H9 (cell line): Measurements from ENCODE around the gene HNF1B. TPM values are rescaled to one million over a fixed set of nuclear protein-coding genes. Genes with fewer than 3 reads are reported as not detected.

Experiments used
- DNase-seq: peaks from one replicate; pipeline ENCODE4 v3.0.0-alpha.2; 2017
- H2AFZ ChIP-seq: one replicate; pipeline ENCODE4 v1.6.1; 2013; ENCODE audit warnings: mild to moderate bottlenecking, low read length, control low read depth, moderate library complexity
- H2AK5ac ChIP-seq: 2 replicates; pipeline ENCODE4 v1.6.1; 2013; ENCODE audit warnings: low read length, control low read depth, mixed read lengths; ENCODE audit not compliant: insufficient read length
- H2BK120ac ChIP-seq: one replicate; pipeline ENCODE4 v1.6.1; 2013; ENCODE audit warnings: low read depth, mild to moderate bottlenecking, low read length, control low read depth, inconsistent platforms; ENCODE audit not compliant: poor library complexity, severe bottlenecking
- H2BK12ac ChIP-seq: 2 replicates; pipeline ENCODE4 v1.6.1; 2013; ENCODE audit warnings: low read length, control low read depth, mixed read lengths, low read depth; ENCODE audit not compliant: insufficient read length
- H2BK15ac ChIP-seq: 2 replicates; pipeline ENCODE4 v1.6.1; 2013; ENCODE audit warnings: low read depth, low read length, control low read depth
- H2BK20ac ChIP-seq: one replicate; pipeline ENCODE4 v1.6.1; 2013; ENCODE audit warnings: low read depth, mild to moderate bottlenecking, low read length, control low read depth, inconsistent platforms; ENCODE audit not compliant: poor library complexity, severe bottlenecking
- H2BK5ac ChIP-seq: 2 replicates; pipeline ENCODE4 v1.6.1; 2013; ENCODE audit warnings: low read length, control low read depth, mixed read lengths; ENCODE audit not compliant: insufficient read length
- H3K14ac ChIP-seq: 2 replicates; pipeline ENCODE4 v1.6.1; 2013; ENCODE audit warnings: low read length, control low read depth; ENCODE audit not compliant: insufficient read depth
- H3K18ac ChIP-seq: 2 replicates; pipeline ENCODE4 v1.6.1; 2013; ENCODE audit warnings: low read depth, mild to moderate bottlenecking, mixed read lengths, low read length, control low read depth; ENCODE audit not compliant: insufficient read length
- H3K23ac ChIP-seq: 2 replicates; pipeline ENCODE4 v1.6.1; 2013; ENCODE audit warnings: low read length, control low read depth, mixed read lengths, low read depth; ENCODE audit not compliant: insufficient read length
- H3K23me2 ChIP-seq: 2 replicates; pipeline ENCODE4 v1.6.1; 2013; ENCODE audit warnings: low read depth, mild to moderate bottlenecking, mixed read lengths, low read length, control low read depth; ENCODE audit not compliant: insufficient read length, poor library complexity, severe bottlenecking
- H3K27ac ChIP-seq: 2 replicates; pipeline ENCODE4 v1.5.1; 2013; ENCODE audit warnings: low read length, control low read depth, mixed read lengths, low read depth; ENCODE audit not compliant: insufficient read length
- H3K27me3 ChIP-seq: 2 replicates; pipeline ENCODE4 v1.6.1; 2013; ENCODE audit warnings: low read length, control low read depth, inconsistent platforms; ENCODE audit not compliant: insufficient read depth
- H3K4ac ChIP-seq: 2 replicates; pipeline ENCODE4 v1.6.1; 2013; ENCODE audit warnings: low read depth, mild to moderate bottlenecking, control low read depth, inconsistent platforms, low read length, moderate library complexity
- H3K4me1 ChIP-seq: 2 replicates; pipeline ENCODE4 v1.6.1; 2013; ENCODE audit warnings: low read length, control low read depth, inconsistent platforms; ENCODE audit not compliant: insufficient read depth
- H3K4me2 ChIP-seq: 2 replicates; pipeline ENCODE4 v1.6.1; 2013; ENCODE audit warnings: low read length, control low read depth, mixed read lengths; ENCODE audit not compliant: insufficient read length, insufficient read depth
- H3K56ac ChIP-seq: 2 replicates; pipeline ENCODE4 v1.6.1; 2013; ENCODE audit warnings: low read depth, mild to moderate bottlenecking, mixed read lengths, low read length, control low read depth; ENCODE audit not compliant: insufficient read length
- H3K79me1 ChIP-seq: 2 replicates; pipeline ENCODE4 v1.6.1; 2013; ENCODE audit warnings: low read depth, mild to moderate bottlenecking, moderate library complexity, low read length, control low read depth, inconsistent platforms; ENCODE audit not compliant: insufficient read depth, poor library complexity, severe bottlenecking
- H3K79me2 ChIP-seq: 2 replicates; pipeline ENCODE4 v1.6.1; 2013; ENCODE audit warnings: low read length, control low read depth, inconsistent platforms; ENCODE audit not compliant: insufficient read depth
- H3K9ac ChIP-seq: 2 replicates; pipeline ENCODE4 v1.6.1; 2013; ENCODE audit warnings: low read length, control low read depth, mixed read lengths; ENCODE audit not compliant: insufficient read length; ENCODE audit errors: extremely low read depth
- H3K9me3 ChIP-seq: one replicate; pipeline ENCODE4 v1.6.1; 2013; ENCODE audit warnings: low read depth, low read length, inconsistent platforms; ENCODE audit not compliant: control insufficient read depth
- H3T11ph ChIP-seq: one replicate; pipeline ENCODE4 v1.6.1; 2013; ENCODE audit warnings: mild to moderate bottlenecking, low read length, control low read depth, inconsistent platforms
- H4K20me1 ChIP-seq: one replicate; pipeline ENCODE4 v1.6.1; 2013; ENCODE audit not compliant: control insufficient read depth, insufficient read length, insufficient read depth
- H4K5ac ChIP-seq: 2 replicates; pipeline ENCODE4 v1.6.1; 2013; ENCODE audit warnings: low read depth, mild to moderate bottlenecking, mixed read lengths, low read length, control low read depth; ENCODE audit not compliant: insufficient read length
- H4K8ac ChIP-seq: replicated peaks from 2 replicates; pipeline ENCODE4 v1.6.1; 2013; ENCODE audit warnings: low read length, control low read depth, mixed read lengths, low read depth; ENCODE audit not compliant: insufficient read length
- H4K91ac ChIP-seq: 2 replicates; pipeline ENCODE4 v1.6.1; 2013; ENCODE audit warnings: low read depth, mild to moderate bottlenecking, moderate library complexity, mixed read lengths, low read length, control low read depth; ENCODE audit not compliant: insufficient read length
- H3K27ac Mint-ChIP-seq, 3 experiments: 2 replicates in 2 of 3; 3 replicates in 1 of 3; pipeline ENCODE4 v1.8.0; 2020 to 2021; ENCODE audit warnings: mixed read lengths in 3 of 3, mild to moderate bottlenecking in 1 of 3, moderate library complexity in 1 of 3
- H3K27me3 Mint-ChIP-seq: 2 replicates; pipeline ENCODE4 v1.8.0; 2021; ENCODE audit warnings: low read depth, mild to moderate bottlenecking, moderate library complexity, mixed read lengths
- H3K36me3 Mint-ChIP-seq, 3 experiments: 2 replicates in 2 of 3; 3 replicates in 1 of 3; pipeline ENCODE4 v1.8.0; 2020 to 2021; ENCODE audit warnings: low read depth in 3 of 3, mixed read lengths in 3 of 3; ENCODE audit not compliant: insufficient read depth in 1 of 3
- H3K4me1 Mint-ChIP-seq, 2 experiments: 2 replicates each; pipeline ENCODE4 v1.8.0; 2020; ENCODE audit warnings: mixed read lengths in 2 of 2
- H3K4me3 Mint-ChIP-seq, 2 experiments: 2 replicates in 1 of 2; 3 replicates in 1 of 2; pipeline ENCODE4 v1.8.0; 2020 to 2021; ENCODE audit warnings: mild to moderate bottlenecking in 2 of 2, mixed read lengths in 2 of 2, moderate library complexity in 1 of 2
- H3K9me3 Mint-ChIP-seq, 2 experiments: 2 replicates in 1 of 2; 3 replicates in 1 of 2; pipeline ENCODE4 v1.8.0; 2020; ENCODE audit warnings: mild to moderate bottlenecking in 2 of 2, mixed read lengths in 2 of 2, moderate library complexity in 1 of 2
- WGBS: extraction: QIAGEN DNeasy Blood & Tissue Kit; methylation state at CpG from one replicate; pipeline ENCODE4 v1.1.7; 2013; ENCODE audit warnings: missing lambda C conversion rate, low lambda C conversion rate, mixed read lengths; ENCODE audit not compliant: insufficient read length; ENCODE audit errors: extremely low coverage; 5-methylcytosine and 5-hydroxymethylcytosine counted together
- total RNA-seq: library from RNA; stranded (reverse); gene quantifications from 2 replicates; pipeline ENCODE4 v1.2.1, GENCODE V29; 2021
- TF ChIP-seq, protein P1 (sequence below): fragments of 200-600 bp; sonication (generic); conservative IDR thresholded peaks from 3 replicates; pipeline ENCODE4 v1.8.0; 2021; ENCODE audit warnings: antibody characterized with exemption, mild to moderate bottlenecking

The HNF1B gene
- total RNA-seq, 1 experiment from 2014 or later = not detected

DNA sequence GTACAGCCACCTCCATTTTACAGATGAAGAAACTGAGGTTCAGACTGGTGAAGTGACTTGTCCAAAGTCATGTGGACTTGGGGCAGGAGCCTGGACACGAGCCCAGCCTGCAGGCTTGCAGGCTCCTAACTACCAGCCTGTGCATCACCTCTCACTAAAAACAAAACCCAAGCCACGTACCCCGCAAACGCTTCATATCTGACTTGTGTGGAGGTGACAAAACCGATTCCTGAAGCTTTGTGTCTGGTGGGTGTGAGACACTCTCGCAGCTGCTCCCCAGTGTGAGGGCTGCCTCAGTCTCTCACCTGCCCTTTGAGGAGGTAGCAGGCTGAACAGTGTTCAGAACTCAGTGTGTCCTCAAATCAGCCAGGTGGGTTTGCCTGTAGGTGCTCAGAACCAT lies 8.4 kb downstream of the HNF1B start:
- Histone ChIP-seq H3K9ac (no peak overlapping the region), H4K20me1 (no peaks in the 10 kb centered on the region), H2BK120ac (no peak overlapping the region), H4K91ac (no peak overlapping the region), H3K4me2 (no peak overlapping the region), H3K18ac (no peak overlapping the region), H3K56ac (no peak overlapping the region), H3K23me2 (no peaks in the 10 kb centered on the region), H3T11ph (no peak overlapping the region), H3K79me2 (no peaks in the 10 kb centered on the region), H2AFZ (no peak overlapping the region), H4K8ac (no peak overlapping the region), H3K4ac (no peak overlapping the region), H2BK12ac (no peak overlapping the region), H3K4me1 (no peaks in the 10 kb centered on the region), H2BK15ac (no peak overlapping the region), H2BK5ac (no peak overlapping the region), H2AK5ac (no peak overlapping the region), H3K14ac (no peak overlapping the region), H2BK20ac (no peak overlapping the region), H3K23ac (no peak overlapping the region), H3K27me3 (peaks cover 24% of the 10 kb centered on the region), H3K27ac (no peak overlapping the region), H4K5ac (no peak overlapping the region), H3K79me1 (no peaks in the 10 kb centered on the region), H3K9me3 (no peaks in the 10 kb centered on the region)
- no peak for DNase-seq
- Mint-ChIP-seq H3K36me3 (no peaks in the 10 kb centered on the region), H3K4me3 (no peak overlapping the region), H3K9me3 (peaks cover 0 to 3% of the 10 kb centered on the region in 2 experiments; a peak in 1 of 5 replicates), H3K27me3 (peaks cover 98% of the 10 kb centered on the region), H3K4me1 (0 out of 4 replicates have a peak, but pooled peaks cover 3 to 6% of the 10 kb centered on the region in 2 experiments), H3K27ac (no peak overlapping the region)
- no CpG with 5 or more reads among the region's 6 CpGs for WGBS
- TF ChIP-seq, protein P1, sequence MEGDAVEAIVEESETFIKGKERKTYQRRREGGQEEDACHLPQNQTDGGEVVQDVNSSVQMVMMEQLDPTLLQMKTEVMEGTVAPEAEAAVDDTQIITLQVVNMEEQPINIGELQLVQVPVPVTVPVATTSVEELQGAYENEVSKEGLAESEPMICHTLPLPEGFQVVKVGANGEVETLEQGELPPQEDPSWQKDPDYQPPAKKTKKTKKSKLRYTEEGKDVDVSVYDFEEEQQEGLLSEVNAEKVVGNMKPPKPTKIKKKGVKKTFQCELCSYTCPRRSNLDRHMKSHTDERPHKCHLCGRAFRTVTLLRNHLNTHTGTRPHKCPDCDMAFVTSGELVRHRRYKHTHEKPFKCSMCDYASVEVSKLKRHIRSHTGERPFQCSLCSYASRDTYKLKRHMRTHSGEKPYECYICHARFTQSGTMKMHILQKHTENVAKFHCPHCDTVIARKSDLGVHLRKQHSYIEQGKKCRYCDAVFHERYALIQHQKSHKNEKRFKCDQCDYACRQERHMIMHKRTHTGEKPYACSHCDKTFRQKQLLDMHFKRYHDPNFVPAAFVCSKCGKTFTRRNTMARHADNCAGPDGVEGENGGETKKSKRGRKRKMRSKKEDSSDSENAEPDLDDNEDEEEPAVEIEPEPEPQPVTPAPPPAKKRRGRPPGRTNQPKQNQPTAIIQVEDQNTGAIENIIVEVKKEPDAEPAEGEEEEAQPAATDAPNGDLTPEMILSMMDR = no peak
